DND-41 (cell line): ENCODE measurements around the gene EVL.

Experiments
- CTCF ChIP-seq: IDR thresholded peaks from 2 replicates; pipeline ENCODE4 v1.5.1; 2012; ENCODE audit warnings: borderline replicate concordance, low read length, moderate library complexity, mild to moderate bottlenecking; ENCODE audit not compliant: poor library complexity, severe bottlenecking; ENCODE audit errors: extremely low read depth
- EZH2 ChIP-seq: IDR thresholded peaks from 3 replicates; pipeline ENCODE4 v1.6.1; 2012; ENCODE audit warnings: borderline replicate concordance, low read depth, mild to moderate bottlenecking, moderate library complexity, low read length, inconsistent platforms; ENCODE audit not compliant: severe bottlenecking

DNA sequence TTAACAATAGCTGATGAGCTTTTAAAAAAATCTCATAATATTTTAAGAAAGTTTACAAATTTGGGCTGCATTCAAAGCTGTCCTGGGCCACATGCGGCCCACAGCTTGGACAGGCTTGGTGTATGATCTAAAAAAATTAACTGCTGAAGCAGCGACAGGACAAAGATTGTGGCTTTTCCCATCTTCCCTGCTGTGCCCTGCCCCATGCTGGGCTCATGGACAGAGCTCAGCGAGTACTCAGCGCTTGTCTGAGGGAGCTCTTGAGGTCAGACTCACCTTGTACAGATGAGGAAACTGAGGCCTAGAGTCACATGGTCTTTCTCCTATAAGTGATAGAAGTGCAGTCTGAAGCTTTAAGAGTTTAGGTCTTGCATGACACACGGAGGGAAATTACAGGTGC is 15.0 kb downstream of the EVL start:
- TF ChIP-seq CTCF (no peak), EZH2 (no peak)
